GM18520 (cell line): ENCODE data around the gene NRN1.
"Not testable (repeated sequence)": the region's sequence is repeated elsewhere in the genome, so short reads cannot be mapped to it uniquely, and the experiment has no call there.

Experiments used
- ATAC-seq: cut with Tn5 transposase; IDR thresholded peaks from one replicate; pipeline ENCODE4 v1.9.1; 2021; ENCODE audit not compliant: unreplicated experiment

Gene NRN1

GRCh38 chr6:6006428-6007365, at the start of gene NRN1:
Gene NRN1, minus strand, starts transcription at chr6:6006925. Its CDS starts 176 bp downstream, at chr6:6006749.
- no peak for ATAC-seq

GRCh38 chr6:6052216-6052615, 45.5 kb upstream of the NRN1 start:
- ATAC-seq = no peak

GRCh38 chr6:6046716-6047115, 40.0 kb upstream of the NRN1 start:
- ATAC-seq = no peak

- ATAC-seq = no peak
Measured at GRCh38 chr6:6039946-6040509, 33.3 kb upstream of the NRN1 start.

GRCh38 chr6:6037179-6037578, 30.5 kb upstream of the NRN1 start:
- no peak for ATAC-seq

GRCh38 chr6:6033858-6034257, 27.1 kb upstream of the NRN1 start:
- no peak for ATAC-seq

- ATAC-seq = no peak
Measured at GRCh38 chr6:6026513-6027205, 19.9 kb upstream of the NRN1 start.

GRCh38 chr6:6025736-6026135, 19.0 kb upstream of the NRN1 start:
- ATAC-seq = no peak

GRCh38 chr6:6024220-6024619, 17.5 kb upstream of the NRN1 start:
- no peak for ATAC-seq

GRCh38 chr6:6022841-6023240, 16.1 kb upstream of the NRN1 start:
- not testable (repeated sequence) for ATAC-seq

- ATAC-seq = peak; percentile 36
Measured at GRCh38 chr6:6008648-6009421, 2.1 kb upstream of the NRN1 start.

GRCh38 chr6:6008089-6008647, 1.4 kb upstream of the NRN1 start:
- ATAC-seq = no peak

- ATAC-seq = no peak
Measured at GRCh38 chr6:6007366-6008088, 802 bp upstream of the NRN1 start.

- no peak for ATAC-seq
Measured at GRCh38 chr6:6006006-6006427, 708 bp downstream of the NRN1 start.

GRCh38 chr6:6005051-6006005, 1.4 kb downstream of the NRN1 start:
- no peak for ATAC-seq

- ATAC-seq = no peak
Measured at GRCh38 chr6:6004390-6004995, 2.2 kb downstream of the NRN1 start.

- ATAC-seq = no peak
Measured at GRCh38 chr6:6003621-6004366, 2.9 kb downstream of the NRN1 start.
